ENCODE results near the gene L3MBTL2.
"Not testable (repeated sequence)": the region's sequence is repeated elsewhere in the genome, so short reads cannot be mapped to it uniquely, and the experiment has no call there.

L3MBTL2 gene

GRCh38 chr22:41245917-41246499 lies 40.9 kb downstream of the L3MBTL2 start:
- Mint-ChIP-seq H3K4me3 (no peak overlapping the region), H3K4me1 (no peaks in the 10 kb centered on the region), H3K27me3 (no peaks in the 10 kb centered on the region), H3K9me3 (no peaks in the 10 kb centered on the region), H3K27ac (no peak overlapping the region), H3K36me3 (peaks cover 5% of the 10 kb centered on the region)

- Mint-ChIP-seq H3K9me3 (no peaks in the 10 kb centered on the region), H3K36me3 (peaks cover 5% of the 10 kb centered on the region), H3K27me3 (no peaks in the 10 kb centered on the region), H3K4me1 (no peaks in the 10 kb centered on the region), H3K27ac (no peak overlapping the region), H3K4me3 (no peak overlapping the region)
These were observed 42.6 kb downstream of the L3MBTL2 start for GRCh38 chr22:41247703-41248102.

GRCh38 chr22:41248314-41248713 lies 43.2 kb downstream of the L3MBTL2 start:
- Mint-ChIP-seq H3K4me3 (no peak overlapping the region), H3K9me3 (no peaks in the 10 kb centered on the region), H3K36me3 (peaks cover 5% of the 10 kb centered on the region), H3K27me3 (no peaks in the 10 kb centered on the region), H3K4me1 (no peaks in the 10 kb centered on the region), H3K27ac (no peak overlapping the region)

- no peak overlapping the region for H3K4me3 Mint-ChIP-seq
- H3K9me3 Mint-ChIP-seq = no peaks in the 10 kb centered on the region
- H3K4me1 Mint-ChIP-seq = no peaks in the 10 kb centered on the region
- no peaks in the 10 kb centered on the region for H3K27me3 Mint-ChIP-seq
- H3K36me3 Mint-ChIP-seq = peaks cover 5% of the 10 kb centered on the region
- no peak overlapping the region for H3K27ac Mint-ChIP-seq
These were observed 43.6 kb downstream of the L3MBTL2 start for GRCh38 chr22:41248758-41249157.

- Mint-ChIP-seq H3K4me3 (no peak overlapping the region), H3K27me3 (no peaks in the 10 kb centered on the region), H3K9me3 (no peaks in the 10 kb centered on the region), H3K4me1 (no peaks in the 10 kb centered on the region), H3K36me3 (peaks cover 3% of the 10 kb centered on the region), H3K27ac (no peak overlapping the region)
These were observed 44.3 kb downstream of the L3MBTL2 start for GRCh38 chr22:41249442-41249841.

- H3K4me1 Mint-ChIP-seq = no peaks in the 10 kb centered on the region
- H3K27ac Mint-ChIP-seq = no peak overlapping the region
- H3K36me3 Mint-ChIP-seq = peaks cover 3% of the 10 kb centered on the region
- no peaks in the 10 kb centered on the region for H3K9me3 Mint-ChIP-seq
- H3K4me3 Mint-ChIP-seq = no peak overlapping the region
- H3K27me3 Mint-ChIP-seq = no peaks in the 10 kb centered on the region
These were observed 45.0 kb downstream of the L3MBTL2 start for GRCh38 chr22:41250127-41250526.

GRCh38 chr22:41252365-41252764 lies 47.3 kb downstream of the L3MBTL2 start:
- Mint-ChIP-seq H3K36me3 (peaks cover 3% of the 10 kb centered on the region), H3K27ac (no peak overlapping the region), H3K27me3 (no peaks in the 10 kb centered on the region), H3K9me3 (no peaks in the 10 kb centered on the region), H3K4me3 (no peak overlapping the region), H3K4me1 (no peaks in the 10 kb centered on the region)

- Mint-ChIP-seq H3K4me3 (no peak overlapping the region), H3K4me1 (no peaks in the 10 kb centered on the region), H3K9me3 (no peaks in the 10 kb centered on the region), H3K27ac (no peak overlapping the region), H3K27me3 (no peaks in the 10 kb centered on the region), H3K36me3 (no peaks in the 10 kb centered on the region)
These were observed 49.1 kb downstream of the L3MBTL2 start for GRCh38 chr22:41254230-41254629.

- Mint-ChIP-seq H3K4me3 (no peak overlapping the region), H3K36me3 (no peaks in the 10 kb centered on the region), H3K27me3 (no peaks in the 10 kb centered on the region), H3K27ac (no peak overlapping the region), H3K9me3 (no peaks in the 10 kb centered on the region), H3K4me1 (no peaks in the 10 kb centered on the region)
These were observed 51.4 kb downstream of the L3MBTL2 start for GRCh38 chr22:41256254-41257253.

- Mint-ChIP-seq H3K36me3 (no peaks in the 10 kb centered on the region), H3K4me1 (no peaks in the 10 kb centered on the region), H3K27me3 (no peaks in the 10 kb centered on the region), H3K9me3 (no peaks in the 10 kb centered on the region), H3K27ac (no peak overlapping the region), H3K4me3 (no peak overlapping the region)
These were observed 52.6 kb downstream of the L3MBTL2 start for GRCh38 chr22:41257696-41258095.

- not testable (repeated sequence) for H3K4me1 Mint-ChIP-seq, H3K27me3 Mint-ChIP-seq, H3K36me3 Mint-ChIP-seq, H3K4me3 Mint-ChIP-seq, H3K9me3 Mint-ChIP-seq, H3K27ac Mint-ChIP-seq
These were observed 54.6 kb downstream of the L3MBTL2 start for GRCh38 chr22:41259756-41260155.

- Mint-ChIP-seq H3K9me3 (no peaks in the 10 kb centered on the region), H3K27me3 (no peaks in the 10 kb centered on the region), H3K27ac (no peak overlapping the region), H3K4me3 (no peak overlapping the region), H3K4me1 (no peaks in the 10 kb centered on the region), H3K36me3 (peaks cover 2% of the 10 kb centered on the region)
These were observed 55.8 kb downstream of the L3MBTL2 start for GRCh38 chr22:41260871-41261270.

GRCh38 chr22:41261541-41262249 lies 56.6 kb downstream of the L3MBTL2 start:
- no peak overlapping the region for H3K4me3 Mint-ChIP-seq
- no peaks in the 10 kb centered on the region for H3K4me1 Mint-ChIP-seq
- H3K27ac Mint-ChIP-seq = no peak overlapping the region
- H3K9me3 Mint-ChIP-seq = no peaks in the 10 kb centered on the region
- no peaks in the 10 kb centered on the region for H3K27me3 Mint-ChIP-seq
- H3K36me3 Mint-ChIP-seq = peaks cover 2% of the 10 kb centered on the region

- no peaks in the 10 kb centered on the region for H3K9me3 Mint-ChIP-seq
- H3K27ac Mint-ChIP-seq = no peak overlapping the region
- peaks cover 2% of the 10 kb centered on the region for H3K36me3 Mint-ChIP-seq
- no peaks in the 10 kb centered on the region for H3K4me1 Mint-ChIP-seq
- H3K27me3 Mint-ChIP-seq = no peaks in the 10 kb centered on the region
- no peak overlapping the region for H3K4me3 Mint-ChIP-seq
These were observed 57.2 kb downstream of the L3MBTL2 start for GRCh38 chr22:41262250-41262765.

- peaks cover 4% of the 10 kb centered on the region for H3K36me3 Mint-ChIP-seq
- H3K27ac Mint-ChIP-seq = no peak overlapping the region
- no peaks in the 10 kb centered on the region for H3K27me3 Mint-ChIP-seq
- H3K4me3 Mint-ChIP-seq = no peak overlapping the region
- H3K4me1 Mint-ChIP-seq = no peaks in the 10 kb centered on the region
- H3K9me3 Mint-ChIP-seq = no peaks in the 10 kb centered on the region
These were observed 58.6 kb downstream of the L3MBTL2 start for GRCh38 chr22:41263704-41264103.
